HG03442 (cell line): ENCODE results near the gene CACNG8.
"Not testable (repeated sequence)": the region's sequence is repeated elsewhere in the genome, so short reads cannot be mapped to it uniquely, and the experiment has no call there.

Source experiments
- ATAC-seq: cut with Tn5 transposase; IDR thresholded peaks from one replicate; pipeline ENCODE4 v1.9.1; 2021; ENCODE audit warnings: mild to moderate bottlenecking, moderate library complexity; ENCODE audit not compliant: unreplicated experiment

The CACNG8 gene

DNA sequence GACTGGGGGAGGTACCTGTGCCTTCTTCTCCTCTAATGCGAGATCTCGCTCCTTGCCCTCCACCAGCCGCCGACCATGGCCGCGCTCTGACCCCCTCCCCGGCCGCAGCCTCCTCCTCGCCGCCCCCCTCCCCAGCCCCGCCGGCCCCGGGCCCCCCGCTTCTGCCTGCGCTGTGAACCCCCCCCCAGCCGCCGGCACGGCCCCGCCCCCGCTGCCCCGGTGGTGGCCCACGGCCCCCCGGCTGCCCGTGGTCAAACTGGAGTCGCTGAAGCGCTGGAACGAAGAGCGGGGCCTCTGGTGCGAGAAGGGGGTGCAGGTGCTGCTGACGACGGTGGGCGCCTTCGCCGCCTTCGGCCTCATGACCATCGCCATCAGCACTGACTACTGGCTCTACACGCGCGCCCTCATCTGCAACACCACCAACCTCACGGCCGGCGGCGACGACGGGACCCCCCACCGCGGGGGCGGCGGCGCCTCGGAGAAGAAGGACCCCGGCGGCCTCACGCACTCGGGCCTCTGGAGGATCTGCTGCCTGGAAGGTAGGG is at the start of gene CACNG8:
Gene CACNG8 (plus strand): TSS at position 51 of the 545 bp plus-strand sequence.
- no peak for ATAC-seq

DNA sequence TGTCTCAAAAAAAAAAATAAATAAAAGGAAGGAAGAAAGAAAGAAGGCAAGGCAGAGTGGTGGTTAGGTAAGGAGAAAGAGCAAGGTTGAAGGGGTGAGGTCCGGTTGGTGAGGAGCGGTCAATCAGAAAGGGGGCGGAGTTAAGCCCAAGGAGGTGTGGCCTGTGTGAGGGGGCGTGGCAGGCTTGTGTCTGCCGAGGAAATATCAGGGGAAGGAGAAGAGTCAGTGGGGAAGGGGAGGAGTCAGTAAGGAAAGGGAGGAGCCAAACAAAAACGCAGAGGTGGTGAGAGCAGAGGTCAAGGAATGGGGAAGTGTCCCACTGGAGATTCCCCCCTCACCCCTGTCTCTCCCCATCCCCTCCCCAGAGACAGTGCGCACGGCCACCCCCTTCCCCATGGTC is 47.7 kb upstream of the CACNG8 start:
- ATAC-seq: no peak

DNA sequence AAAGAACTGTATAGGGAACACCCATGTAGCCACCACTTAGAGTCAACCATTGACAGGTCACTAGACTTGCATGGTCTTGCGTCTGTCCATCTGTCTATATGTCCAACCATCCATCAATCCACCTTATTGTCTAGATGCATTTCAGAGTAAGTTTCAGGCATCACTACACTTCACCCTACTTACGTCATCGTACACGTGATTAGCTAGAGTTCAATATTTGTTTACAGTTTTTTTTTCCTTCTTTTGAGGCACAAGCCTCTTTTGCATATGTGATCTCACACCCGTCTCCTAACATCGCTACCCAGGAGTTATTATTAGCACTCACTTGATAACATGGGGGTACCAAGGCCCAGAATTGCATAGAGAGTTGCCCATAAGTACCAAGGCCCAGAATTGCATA is 46.7 kb upstream of the CACNG8 start:
- ATAC-seq: no peak

DNA sequence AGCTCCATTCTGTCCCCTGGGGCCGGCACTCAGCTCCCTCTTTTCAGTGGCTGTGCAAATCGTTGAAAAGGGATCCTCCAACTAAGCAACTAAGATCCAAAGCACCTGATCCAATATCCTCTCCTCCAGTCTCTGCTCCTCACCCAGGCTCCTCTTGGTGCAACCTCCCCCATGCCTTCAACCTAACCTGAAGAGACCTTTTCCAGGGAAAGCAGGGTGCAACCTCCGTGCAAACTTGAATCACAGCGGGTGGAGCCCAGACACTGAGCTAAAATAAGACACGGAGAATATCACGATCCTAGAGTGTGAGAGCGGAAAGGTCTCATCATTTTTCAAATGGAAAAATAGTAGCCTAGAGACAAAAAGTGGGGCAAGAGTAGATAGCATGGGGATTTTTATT is 45.4 kb upstream of the CACNG8 start:
- ATAC-seq: no peak

GRCh38 chr19:53927739-53928138 is 35.0 kb upstream of the CACNG8 start:
- no peak for ATAC-seq

DNA sequence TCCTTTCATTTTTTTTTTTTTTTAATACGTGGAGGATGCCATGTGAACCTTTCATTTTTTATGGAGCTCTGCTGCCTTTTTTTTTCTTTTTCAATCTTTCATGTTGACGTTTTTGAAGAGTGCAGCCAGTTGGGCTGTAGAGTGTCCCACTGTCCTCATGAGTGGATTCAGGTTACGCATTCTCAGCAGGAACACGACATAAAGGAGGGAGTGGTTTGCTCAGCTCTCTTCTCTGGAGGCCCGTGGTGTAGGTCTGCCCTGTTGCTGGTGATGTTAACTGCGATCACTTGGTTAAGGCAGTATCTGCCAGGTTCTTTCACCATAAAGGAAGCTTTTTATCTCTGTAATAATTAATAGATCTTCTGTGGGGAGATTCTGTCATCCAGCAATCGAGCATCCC is 26.7 kb upstream of the CACNG8 start:
- no peak for ATAC-seq

DNA sequence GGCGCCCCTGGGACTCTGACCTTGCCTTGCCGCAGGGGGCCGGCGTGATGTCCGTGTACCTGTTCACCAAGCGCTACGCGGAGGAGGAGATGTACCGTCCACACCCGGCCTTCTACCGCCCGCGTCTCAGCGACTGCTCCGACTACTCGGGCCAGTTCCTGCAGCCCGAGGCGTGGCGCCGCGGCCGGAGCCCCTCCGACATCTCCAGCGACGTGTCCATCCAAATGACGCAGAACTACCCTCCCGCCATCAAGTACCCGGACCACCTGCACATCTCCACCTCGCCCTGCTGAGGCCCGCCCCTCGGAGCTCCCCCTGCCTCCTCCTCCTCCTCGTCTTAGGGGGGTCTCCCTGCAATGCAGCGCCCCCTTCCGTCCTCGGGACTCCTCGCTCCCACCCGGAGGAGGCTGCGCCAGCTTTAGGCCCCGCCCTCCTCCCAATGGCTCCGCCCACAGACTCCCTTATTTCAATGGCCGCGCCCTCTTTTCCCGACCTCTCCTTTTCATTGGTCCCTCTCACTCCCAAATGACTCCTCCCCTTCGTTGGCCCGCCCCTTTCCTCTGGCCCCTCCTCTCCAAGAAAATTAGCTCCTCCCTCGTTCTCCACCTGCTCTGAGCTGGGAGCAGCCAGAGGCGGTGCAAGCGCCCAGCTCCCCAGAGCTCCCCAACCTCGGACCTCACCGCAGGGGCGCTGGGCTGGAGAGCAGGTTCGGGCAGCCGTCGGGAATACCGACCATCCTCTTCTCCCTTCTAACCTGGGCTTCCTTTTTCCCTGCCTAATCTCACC is 20.5 kb upstream of the CACNG8 start:
- no peak for ATAC-seq

DNA sequence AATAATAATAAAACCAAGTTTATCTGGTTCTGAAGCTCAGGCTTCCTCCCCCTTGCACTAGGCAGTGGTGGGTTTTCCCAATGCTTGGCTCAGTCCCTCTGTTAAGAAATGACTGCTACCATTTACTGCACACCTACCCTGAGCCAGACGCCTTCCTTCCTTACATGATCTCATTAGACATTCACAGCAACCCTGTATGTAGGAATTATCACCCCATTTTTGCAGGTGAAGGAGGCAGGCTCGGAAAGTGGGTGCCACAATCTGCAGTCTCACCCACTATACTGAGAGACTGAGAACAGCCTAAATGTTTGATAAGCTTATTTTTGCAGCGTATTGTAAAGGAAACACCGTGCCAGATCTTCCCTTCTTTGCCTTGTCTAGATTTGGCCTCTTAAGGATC is 18.3 kb upstream of the CACNG8 start:
- ATAC-seq: no peak

GRCh38 chr19:53944933-53945332 is 17.8 kb upstream of the CACNG8 start:
- no peak for ATAC-seq

DNA sequence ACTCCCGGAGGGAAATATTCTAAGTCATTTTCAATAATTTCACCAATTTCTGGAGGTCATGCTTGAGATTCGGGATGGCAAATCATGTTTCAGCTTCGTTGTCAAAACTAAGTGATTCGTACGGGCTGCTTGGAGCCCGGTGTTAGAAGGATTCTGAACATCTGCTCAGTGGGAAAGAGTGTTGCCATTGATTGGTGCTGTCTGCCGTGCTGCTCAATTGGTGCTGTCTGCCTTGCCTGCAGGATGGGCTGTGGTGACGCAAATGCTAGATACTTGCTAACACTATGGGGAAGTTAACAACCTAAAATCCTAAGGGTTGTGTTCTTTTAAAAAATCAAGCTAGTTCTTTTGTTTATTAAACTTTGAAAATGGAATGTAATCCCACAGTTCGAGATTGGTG is 17.3 kb upstream of the CACNG8 start:
- ATAC-seq: no peak

- no peak for ATAC-seq
Measured at GRCh38 chr19:53945998-53946397, 16.7 kb upstream of the CACNG8 start.

GRCh38 chr19:53947624-53948023 is 15.1 kb upstream of the CACNG8 start:
- ATAC-seq: no peak

DNA sequence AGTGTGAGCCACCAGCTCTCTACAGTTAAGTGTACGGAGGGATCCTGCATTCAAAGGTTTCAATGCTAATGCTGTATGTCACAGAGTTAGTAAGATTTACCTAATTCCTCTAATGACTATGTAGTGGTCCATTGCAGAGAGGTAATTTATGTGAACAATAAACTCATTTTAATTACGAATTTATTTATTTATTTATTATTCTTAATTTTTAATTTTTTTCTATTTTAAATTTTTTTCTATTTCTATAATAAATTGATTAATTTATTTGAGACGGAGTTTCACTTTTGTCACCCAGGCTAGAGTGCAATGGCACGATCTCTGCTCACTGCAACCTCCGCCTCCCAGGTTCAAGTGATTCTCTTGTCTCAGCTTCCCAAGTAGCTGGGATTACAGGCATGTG is 14.1 kb upstream of the CACNG8 start:
- not testable (repeated sequence) for ATAC-seq

DNA sequence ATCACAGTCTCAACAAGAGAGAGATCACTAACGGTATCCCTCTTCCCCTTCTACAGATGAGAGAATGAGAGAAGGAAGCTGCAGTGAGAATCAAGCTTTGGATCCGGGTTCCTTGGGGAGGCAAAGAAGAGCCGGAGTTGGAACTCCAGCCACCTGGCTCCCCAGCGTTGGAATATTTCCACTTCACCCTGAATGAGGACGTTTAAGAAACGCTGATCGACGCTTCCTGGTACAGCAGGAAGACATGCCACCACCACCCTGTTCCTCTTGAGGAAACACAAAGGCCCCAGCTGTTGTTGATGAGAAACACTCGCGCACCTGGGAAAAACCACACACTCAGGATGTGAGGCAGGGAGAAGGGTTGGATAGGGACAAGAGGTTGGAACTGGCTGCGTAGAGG is 11.3 kb upstream of the CACNG8 start:
- ATAC-seq: no peak

DNA sequence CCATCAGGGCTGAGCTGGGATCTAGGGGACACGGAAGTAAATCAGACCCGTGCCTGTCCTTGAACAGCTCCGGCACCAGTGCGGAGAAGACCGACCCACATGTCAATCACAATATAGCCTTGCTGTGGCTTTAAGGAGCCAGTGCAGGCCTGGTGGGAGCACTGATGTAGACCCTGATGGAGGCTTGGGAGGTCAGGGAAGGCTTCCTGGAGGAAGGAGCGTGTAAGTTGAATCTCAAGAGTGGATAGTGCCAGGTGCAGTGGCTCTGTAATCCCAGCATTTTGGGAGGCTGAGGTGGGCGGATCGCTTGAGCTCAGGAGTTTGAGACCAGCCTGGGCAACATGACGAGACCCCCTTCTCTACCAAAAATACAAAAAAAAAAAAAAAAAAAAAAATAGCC is 10.8 kb upstream of the CACNG8 start:
- ATAC-seq: no peak

- ATAC-seq: no peak
Measured at GRCh38 chr19:53953383-53953782, 9.4 kb upstream of the CACNG8 start.

GRCh38 chr19:53957448-53958167 is 5.1 kb upstream of the CACNG8 start:
- no peak for ATAC-seq

- no peak for ATAC-seq
Measured at GRCh38 chr19:53958168-53958571, 4.6 kb upstream of the CACNG8 start.

DNA sequence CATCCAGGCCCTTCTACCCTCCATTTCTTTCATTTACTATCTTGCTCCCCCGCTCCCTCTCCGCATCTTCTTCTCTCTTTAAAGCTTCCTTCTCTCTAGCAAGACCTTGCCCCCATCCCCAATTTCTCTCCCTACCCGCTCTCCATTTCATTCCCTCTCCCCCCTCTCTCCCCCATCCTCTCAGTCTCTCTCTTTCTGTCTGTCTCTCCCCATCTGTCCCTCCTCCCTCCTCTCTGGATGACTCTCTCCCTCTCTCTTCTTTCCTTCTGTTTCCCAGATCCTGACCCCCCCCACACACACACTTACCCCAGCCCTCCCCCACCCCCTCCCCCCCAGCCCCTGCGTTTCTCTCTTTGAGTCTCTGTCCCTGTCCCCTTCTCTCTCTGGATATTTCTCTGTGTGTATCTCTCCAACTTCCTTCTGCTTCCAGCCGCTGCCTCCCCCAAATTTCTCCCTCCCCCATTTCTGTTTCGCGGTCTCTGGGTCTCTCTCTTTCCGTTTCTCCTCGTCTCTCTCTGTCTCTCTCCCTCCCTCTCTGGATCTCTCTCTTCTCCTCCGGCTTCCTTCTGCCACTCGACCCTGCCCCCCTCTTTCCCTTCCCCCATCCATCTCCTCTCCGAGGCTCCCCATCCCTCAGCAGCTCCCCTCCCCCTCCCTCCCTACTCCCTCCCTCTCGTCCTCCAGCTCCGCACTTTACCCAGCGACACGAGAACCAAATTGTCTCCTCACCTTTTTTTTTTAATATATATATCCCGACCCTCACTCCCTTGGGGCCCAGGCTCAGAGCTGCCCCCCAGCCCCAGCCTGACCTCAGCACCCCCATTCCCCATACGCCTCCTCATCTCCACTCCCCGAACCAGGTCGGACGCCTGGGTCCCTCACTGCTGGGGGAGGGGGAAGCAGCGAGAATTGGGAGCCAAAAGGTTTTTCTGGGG is 3.6 kb upstream of the CACNG8 start:
- ATAC-seq: no peak

DNA sequence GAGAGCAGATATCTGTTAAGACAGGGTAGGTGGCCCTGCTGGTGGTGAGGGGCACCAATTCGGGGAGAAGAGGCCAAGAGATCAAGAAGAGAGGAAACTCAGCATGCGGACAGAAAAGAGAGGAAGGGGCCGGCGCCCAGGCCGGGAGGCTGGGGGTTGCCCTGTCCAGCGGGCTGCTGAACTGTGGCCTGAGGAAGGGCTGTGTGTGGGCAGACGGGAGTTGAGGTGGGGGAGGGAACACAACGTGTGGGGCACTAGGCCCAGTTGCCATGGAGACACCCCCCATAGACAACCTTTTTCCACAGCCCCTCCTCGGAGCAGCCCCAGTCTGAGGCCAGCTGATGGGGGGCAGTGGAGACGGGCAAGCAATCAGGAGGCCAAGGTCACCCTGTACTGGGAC is 2.5 kb upstream of the CACNG8 start:
- no peak for ATAC-seq

DNA sequence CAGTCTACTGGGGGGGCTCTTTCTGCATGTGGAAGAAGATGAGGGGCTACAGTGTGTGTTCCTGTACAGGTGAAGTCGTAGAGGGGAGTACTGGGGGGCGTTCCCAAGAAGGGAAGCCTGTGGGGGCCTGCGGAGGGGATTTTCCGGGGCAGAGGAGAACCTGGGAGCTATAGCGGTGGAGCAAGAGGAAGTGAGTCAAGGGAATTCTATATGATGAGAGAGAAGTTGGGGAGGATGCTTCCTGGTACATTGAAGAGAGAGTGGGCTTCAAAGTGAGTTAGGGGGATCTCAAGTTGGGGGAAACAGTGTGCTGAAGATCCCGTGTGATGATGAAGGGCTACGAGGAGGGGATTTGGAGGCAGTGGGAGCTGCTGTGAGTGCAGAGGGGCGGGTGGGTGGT is 1.9 kb upstream of the CACNG8 start:
- ATAC-seq: no peak
